KMS-11 (cell line): Measurements from ENCODE around the gene RMRP.

Experiments
- H2AFZ ChIP-seq: fragments of 200-600 bp; sonication (generic); 2 replicates; pipeline ENCODE4 v1.6.1; 2016; ENCODE audit warnings: antibody characterized with exemption, mixed run types, low read depth
- H3K27ac ChIP-seq: fragments of 200-600 bp; sonication (generic); 2 replicates; pipeline ENCODE4 v1.6.1; 2016; ENCODE audit warnings: mild to moderate bottlenecking, mixed run types
- H3K27me3 ChIP-seq: fragments of 200-600 bp; sonication (generic); 2 replicates; pipeline ENCODE4 v1.6.1; 2017; ENCODE audit warnings: mild to moderate bottlenecking, low read depth, mixed run types, moderate library complexity; ENCODE audit not compliant: insufficient read depth
- H3K36me3 ChIP-seq: fragments of 200-600 bp; sonication (generic); 2 replicates; pipeline ENCODE4 v1.6.1; 2017; ENCODE audit warnings: mild to moderate bottlenecking, mixed run types; ENCODE audit not compliant: insufficient read depth
- H3K4me1 ChIP-seq: fragments of 200-600 bp; sonication (generic); 2 replicates; pipeline ENCODE4 v1.6.1; 2016; ENCODE audit warnings: mild to moderate bottlenecking, low read depth, mixed run types; ENCODE audit not compliant: poor library complexity, severe bottlenecking
- H3K4me2 ChIP-seq: fragments of 200-600 bp; sonication (generic); 2 replicates; pipeline ENCODE4 v1.7.0; 2016; ENCODE audit warnings: mild to moderate bottlenecking, mixed run types
- H3K4me3 ChIP-seq: fragments of 200-600 bp; sonication (generic); IDR thresholded peaks from 2 replicates; pipeline ENCODE4 v1.6.1; 2017; ENCODE audit warnings: low read depth, low read length, mixed read lengths; ENCODE audit not compliant: insufficient read depth
- H3K79me2 ChIP-seq: fragments of 200-600 bp; sonication (generic); 2 replicates; pipeline ENCODE4 v1.6.1; 2016; ENCODE audit warnings: low read depth, mixed run types; ENCODE audit not compliant: insufficient read depth
- H3K9ac ChIP-seq: fragments of 200-600 bp; sonication (generic); 2 replicates; pipeline ENCODE4 v1.6.1; 2016; ENCODE audit warnings: mild to moderate bottlenecking, mixed run types
- H4K20me1 ChIP-seq: fragments of 200-600 bp; sonication (generic); 2 replicates; pipeline ENCODE4 v1.6.1; 2016; ENCODE audit warnings: mild to moderate bottlenecking, mixed run types; ENCODE audit not compliant: insufficient read depth
- CTCF ChIP-seq: fragments of 200-600 bp; sonication (generic); conservative IDR thresholded peaks from 2 replicates; pipeline ENCODE4 v1.6.1; 2017; ENCODE audit warnings: low read depth, mild to moderate bottlenecking, antibody characterized with exemption, low read length, moderate library complexity, mixed read lengths

RMRP gene

GRCh38 chr9:35666549-35666948 is 8.7 kb upstream of the RMRP start:
- Histone ChIP-seq H3K4me2 (no peak overlapping the region), H2AFZ (no peak overlapping the region), H3K27ac (no peak overlapping the region), H3K36me3 (no peaks in the 10 kb centered on the region), H4K20me1 (no peaks in the 10 kb centered on the region), H3K27me3 (no peaks in the 10 kb centered on the region), H3K79me2 (no peaks in the 10 kb centered on the region), H3K9ac (no peak overlapping the region), H3K4me1 (peaks cover 14% of the 10 kb centered on the region), H3K4me3 (no peak overlapping the region)
- no peak for TF ChIP-seq CTCF

- H2AFZ ChIP-seq = no peak overlapping the region
Measured at GRCh38 chr9:35666045-35666444, 8.2 kb upstream of the RMRP start.

GRCh38 chr9:35665471-35665818 is 7.6 kb upstream of the RMRP start:
- Histone ChIP-seq H3K27me3 (no peaks in the 10 kb centered on the region), H4K20me1 (no peaks in the 10 kb centered on the region), H3K4me3 (no peak overlapping the region), H3K79me2 (no peaks in the 10 kb centered on the region), H3K4me1 (peaks cover 14% of the 10 kb centered on the region), H3K9ac (peak overlapping the region; percentile 51; the same call in 1 of the 2 replicates), H3K4me2 (peak overlapping the region; percentile 60; the same call in 1 of the 2 replicates), H2AFZ (peak overlapping the region; percentile 39; the same call in 1 of the 2 replicates), H3K27ac (no peak overlapping the region), H3K36me3 (no peaks in the 10 kb centered on the region)
- no peak for TF ChIP-seq CTCF

More at GRCh38 chr9:35666045-35666444, 8.2 kb upstream of the RMRP start:
- no peaks in the 10 kb centered on the region for H3K27me3 ChIP-seq
- H3K36me3 ChIP-seq = no peaks in the 10 kb centered on the region
- peaks cover 14% of the 10 kb centered on the region for H3K4me1 ChIP-seq
- no peaks in the 10 kb centered on the region for H4K20me1 ChIP-seq
- no peak overlapping the region for H3K27ac ChIP-seq
- no peaks in the 10 kb centered on the region for H3K79me2 ChIP-seq
- H3K9ac ChIP-seq = no peak overlapping the region
- no peak for TF ChIP-seq CTCF
- 0 out of 2 replicates have a peak overlapping the region, but pooled peaks have one; percentile 25 for H3K4me2 ChIP-seq
- H3K4me3 ChIP-seq = no peak overlapping the region

- TF ChIP-seq CTCF = no peak
- Histone ChIP-seq H3K79me2 (no peaks in the 10 kb centered on the region), H3K27me3 (no peaks in the 10 kb centered on the region), H3K4me3 (no peak within 1 kb of the TSS), H3K9ac (peak within 1 kb of the TSS; percentile 51; the same call in 1 of the 2 replicates), H3K4me1 (peaks cover 16% of the 10 kb centered on the region), H3K27ac (no peak within 1 kb of the TSS), H3K36me3 (no peaks in the 10 kb centered on the region), H3K4me2 (peak within 1 kb of the TSS; percentile 60), H2AFZ (peak within 1 kb of the TSS; percentile 39; the same call in 1 of the 2 replicates), H4K20me1 (no peaks in the 10 kb centered on the region)
Measured at GRCh38 chr9:35664531-35665470, 7.0 kb upstream of the RMRP start, which contains the start of gene ARHGEF39. Gene ARHGEF39, minus strand, starts transcription at chr9:35665195. Its CDS starts 26 bp downstream, at chr9:35665169.
